H1 (cell line): ENCODE results near the gene HMGCLL1. TPM values are rescaled to one million over a fixed set of nuclear protein-coding genes. Genes with fewer than 3 reads are reported as not detected.

Experiments used
- CTCF ChIA-PET: fragments of 300-600 bp; sonication (Branson Sonifier 250); formaldehyde crosslinking; loops from one replicate; lab custom pipeline; 2021; ENCODE audit not compliant: partially characterized antibody; lab: Charles Lee
- POLR2A ChIA-PET: fragments of 300-600 bp; sonication (Branson Sonifier 250); formaldehyde crosslinking; loops from one replicate; lab custom pipeline; 2021; ENCODE audit warnings: inconsistent platforms; ENCODE audit not compliant: partially characterized antibody; lab: Charles Lee
- DNase-seq, 2 experiments: peaks; one replicate each; pipeline versions ENCODE4 v3.0.0 to v3.0.0-alpha.2; 2010 to 2022; ENCODE audit warnings: low spot score in 2 of 2, low read depth in 1 of 2, mixed read lengths in 1 of 2
- FAIRE-seq: peaks from 2 replicates; lab custom pipeline; 2011; peaks lifted over from hg19 to GRCh38; lab: Jason Lieb, UNC
- H2AFZ ChIP-seq: 2 replicates; pipeline ENCODE4 v1.8.1; 2012; ENCODE audit warnings: low read length, inconsistent platforms
- H2AK5ac ChIP-seq: 2 replicates; pipeline ENCODE4 v1.6.1; 2013; ENCODE audit warnings: low read depth, low read length
- H2BK120ac ChIP-seq: replicated peaks from 2 replicates; pipeline ENCODE3; 2013; ENCODE audit warnings: low read depth, low read length, inconsistent platforms
- H2BK12ac ChIP-seq: 2 replicates; pipeline ENCODE4 v1.6.1; 2013; ENCODE audit warnings: low read depth, low read length
- H2BK15ac ChIP-seq: 2 replicates; pipeline ENCODE4 v1.6.1; 2013; ENCODE audit warnings: low read length
- H2BK20ac ChIP-seq: 2 replicates; pipeline ENCODE4 v1.6.1; 2013; ENCODE audit warnings: low read length
- H2BK5ac ChIP-seq: 2 replicates; pipeline ENCODE4 v1.6.1; 2013; ENCODE audit warnings: low read depth, low read length
- H3K14ac ChIP-seq: 2 replicates; pipeline ENCODE4 v1.6.1; 2013; ENCODE audit warnings: inconsistent platforms; ENCODE audit not compliant: insufficient read length
- H3K18ac ChIP-seq: 2 replicates; pipeline ENCODE4 v1.6.1; 2013; ENCODE audit warnings: low read length; ENCODE audit errors: extremely low read depth
- H3K23ac ChIP-seq: 2 replicates; pipeline ENCODE4 v1.6.1; 2013; ENCODE audit warnings: inconsistent platforms; ENCODE audit not compliant: insufficient read length
- H3K23me2 ChIP-seq: 2 replicates; pipeline ENCODE4 v1.6.1; 2013; ENCODE audit warnings: low read depth, low read length
- H3K27ac ChIP-seq: 2 replicates; pipeline ENCODE4 v1.6.1; 2011; ENCODE audit warnings: low read depth, low read length, inconsistent platforms
- H3K27me3 ChIP-seq, 4 experiments: replicated peaks in 1 of 4; 1 replicate in 1 of 4; 2 replicates in 3 of 4; pipeline versions ENCODE4 v1.6.1 to v1.8.1; 2011 to 2013; ENCODE audit warnings: low read length in 3 of 4, mild to moderate bottlenecking in 3 of 4, inconsistent platforms in 2 of 4, mixed read lengths in 2 of 4, moderate library complexity in 1 of 4; ENCODE audit not compliant: control insufficient read depth in 3 of 4, insufficient read depth in 3 of 4; ENCODE audit errors: extremely low read depth in 1 of 4
- H3K36me3 ChIP-seq, 4 experiments: 2 replicates each; pipeline versions ENCODE4 v1.6.1 to v1.8.1; 2011 to 2013; ENCODE audit warnings: mild to moderate bottlenecking in 4 of 4, low read length in 3 of 4, moderate library complexity in 2 of 4, control low read depth in 1 of 4, inconsistent platforms in 1 of 4; ENCODE audit not compliant: insufficient read depth in 4 of 4, control insufficient read depth in 2 of 4
- H3K4ac ChIP-seq: replicated peaks from 2 replicates; pipeline ENCODE3; 2013; ENCODE audit warnings: low read length, low read depth, mixed read lengths, inconsistent platforms; ENCODE audit not compliant: insufficient read length
- H3K4me1 ChIP-seq, 4 experiments: replicated peaks in 1 of 4; 1 replicate in 1 of 4; 2 replicates in 3 of 4; pipeline versions ENCODE4 v1.6.1 to v1.8.1; 2011 to 2013; ENCODE audit warnings: low read length in 3 of 4, inconsistent platforms in 2 of 4, mixed read lengths in 1 of 4; ENCODE audit not compliant: insufficient read depth in 4 of 4, control insufficient read depth in 3 of 4
- H3K4me2 ChIP-seq, 2 experiments: 2 replicates each; pipeline versions ENCODE4 v1.6.1 to v1.8.1; 2011 to 2013; ENCODE audit warnings: low read depth in 2 of 2, low read length in 2 of 2, control low read depth in 1 of 2, inconsistent platforms in 1 of 2, mild to moderate bottlenecking in 1 of 2; ENCODE audit not compliant: insufficient read depth in 1 of 2
- H3K4me3 ChIP-seq, 4 experiments: fragments of 200-600, 300-600 bp in 1 of 4; sonication (generic), shearing (Covaris generic), sonication (Bioruptor Twin) in 1 of 4; 2 replicates each; pipeline versions ENCODE4 v1.5.1 to v1.8.1; 2011 to 2016; ENCODE audit warnings: low read length in 4 of 4, low read depth in 3 of 4, control low read depth in 2 of 4, inconsistent platforms in 2 of 4, mild to moderate bottlenecking in 2 of 4, mixed read lengths in 1 of 4, moderate library complexity in 1 of 4; ENCODE audit not compliant: insufficient read depth in 2 of 4; ENCODE audit errors: extremely low read depth in 1 of 4
- H3K56ac ChIP-seq: replicated peaks from 2 replicates; pipeline ENCODE3; 2013; ENCODE audit warnings: low read depth, mild to moderate bottlenecking, mixed read lengths, low read length, inconsistent platforms; ENCODE audit not compliant: insufficient read length
- H3K79me1 ChIP-seq: 2 replicates; pipeline ENCODE4 v1.6.1; 2013; ENCODE audit warnings: low read depth, low read length, control low read depth
- H3K79me2 ChIP-seq, 2 experiments: 2 replicates each; pipeline versions ENCODE4 v1.6.1 to v1.8.1; 2012 to 2013; ENCODE audit warnings: low read length in 2 of 2, mild to moderate bottlenecking in 2 of 2, inconsistent platforms in 1 of 2; ENCODE audit not compliant: insufficient read depth in 2 of 2, control insufficient read depth in 1 of 2
- H3K9ac ChIP-seq, 4 experiments: replicated peaks in 1 of 4; 1 replicate in 1 of 4; 2 replicates in 3 of 4; pipeline versions ENCODE4 v1.6.1 to v1.8.1; 2011 to 2013; ENCODE audit warnings: low read depth in 3 of 4, low read length in 3 of 4, control low read depth in 2 of 4, mild to moderate bottlenecking in 2 of 4, moderate library complexity in 2 of 4, inconsistent platforms in 1 of 4; ENCODE audit errors: extremely low read depth in 1 of 4
- H3K9me3 ChIP-seq, 2 experiments: 2 replicates each; pipeline versions ENCODE4 v1.6.1 to v1.8.1; 2012 to 2013; ENCODE audit warnings: mild to moderate bottlenecking in 2 of 2, moderate library complexity in 2 of 2, control low read depth in 1 of 2, inconsistent platforms in 1 of 2, low read depth in 1 of 2, low read length in 1 of 2, mixed read lengths in 1 of 2; ENCODE audit not compliant: insufficient read depth in 2 of 2
- H4K20me1 ChIP-seq, 2 experiments: replicated peaks in 1 of 2; 2 replicates each; pipeline versions ENCODE3 to v1.8.1; 2011 to 2013; ENCODE audit warnings: inconsistent platforms in 2 of 2, low read length in 2 of 2, mild to moderate bottlenecking in 1 of 2; ENCODE audit not compliant: insufficient read depth in 2 of 2, control insufficient read depth in 1 of 2
- H4K5ac ChIP-seq: 2 replicates; pipeline ENCODE4 v1.6.1; 2013; ENCODE audit warnings: low read length, low read depth, mixed read lengths, inconsistent platforms; ENCODE audit not compliant: insufficient read length
- H4K8ac ChIP-seq: 2 replicates; pipeline ENCODE4 v1.8.0; 2013; ENCODE audit warnings: mild to moderate bottlenecking, moderate library complexity, low read length, inconsistent platforms; ENCODE audit not compliant: insufficient read depth; ENCODE audit errors: extremely low read depth
- H4K91ac ChIP-seq: replicated peaks from 2 replicates; pipeline ENCODE3; 2013; ENCODE audit warnings: low read length, mixed read lengths, inconsistent platforms; ENCODE audit not compliant: insufficient read length
- ASH2L ChIP-seq: fragments of 200-600, 300-600 bp; sonication (generic); IDR thresholded peaks from one replicate; pipeline ENCODE4 v1.7.1; 2017; ENCODE audit warnings: low read length
- BCL11A ChIP-seq, 2 experiments: IDR thresholded peaks; one replicate each; pipeline ENCODE4 v1.6.1; 2011; ENCODE audit warnings: low read depth in 2 of 2, low read length in 2 of 2, mild to moderate bottlenecking in 2 of 2
- E2F6 ChIP-seq: IDR thresholded peaks from 2 replicates; pipeline ENCODE4 v1.6.1; 2012; ENCODE audit warnings: inconsistent platforms
- EP300 ChIP-seq, 2 experiments: IDR thresholded peaks; 1 replicate in 1 of 2; 2 replicates in 1 of 2; pipeline ENCODE4 v1.6.1; 2011 to 2012; ENCODE audit warnings: low read depth in 2 of 2, low read length in 2 of 2, mild to moderate bottlenecking in 2 of 2, borderline replicate concordance in 1 of 2, inconsistent platforms in 1 of 2, moderate library complexity in 1 of 2
- JUN ChIP-seq: IDR thresholded peaks from 2 replicates; pipeline ENCODE4 v1.6.1; 2011; ENCODE audit warnings: low read depth, mild to moderate bottlenecking, improper control_type of control experiment, low read length
- KDM5A ChIP-seq: fragments of 200-600 bp; IDR thresholded peaks from 2 replicates; pipeline ENCODE4 v1.7.1; 2012; ENCODE audit warnings: mild to moderate bottlenecking, low read length, inconsistent platforms, mixed read lengths
- MAFK ChIP-seq: IDR thresholded peaks from 2 replicates; pipeline ENCODE4 v1.6.1; 2012; ENCODE audit warnings: low read depth, mild to moderate bottlenecking, improper control_type of control experiment, low read length
- NANOG ChIP-seq: IDR thresholded peaks from 2 replicates; pipeline ENCODE4 v1.6.1; 2011; ENCODE audit warnings: low read length, low read depth, mild to moderate bottlenecking, inconsistent platforms; ENCODE audit not compliant: insufficient read depth, poor library complexity, severe bottlenecking
- POLR2AphosphoS5 ChIP-seq: IDR thresholded peaks from 2 replicates; pipeline ENCODE4 v1.6.1; 2011; ENCODE audit warnings: low read depth, low read length
- SAP30 ChIP-seq: fragments of 300-600 bp; sonication (generic); IDR thresholded peaks from 2 replicates; pipeline ENCODE4 v1.7.1; 2012; ENCODE audit warnings: low read length, moderate library complexity, mild to moderate bottlenecking, inconsistent platforms; ENCODE audit not compliant: insufficient read depth, insufficient replicate concordance
- SIRT6 ChIP-seq: IDR thresholded peaks from one replicate; pipeline ENCODE4 v1.7.1; 2012; ENCODE audit warnings: low read length, inconsistent platforms
- SP2 ChIP-seq: IDR thresholded peaks from 2 replicates; pipeline ENCODE4 v1.6.1; 2012; ENCODE audit warnings: mild to moderate bottlenecking, low read length, inconsistent platforms
- SRF ChIP-seq: IDR thresholded peaks from 2 replicates; pipeline ENCODE4 v1.6.1; 2011; ENCODE audit warnings: mild to moderate bottlenecking, low read depth, low read length, moderate library complexity
- TCF12 ChIP-seq: IDR thresholded peaks from 2 replicates; pipeline ENCODE4 v1.6.1; 2011; ENCODE audit warnings: low read depth, mild to moderate bottlenecking, low read length
- WGBS, 2 experiments: shearing (Covaris generic) in 1 of 2; methylation state at CpG; one replicate each; pipeline versions ENCODE4 v1.1.6 to v1.1.7; 2013 to 2015; ENCODE audit warnings: low lambda C conversion rate in 2 of 2, mixed read lengths in 2 of 2, inconsistent platforms in 1 of 2, low coverage in 1 of 2, missing lambda C conversion rate in 1 of 2; ENCODE audit not compliant: insufficient replicate concordance in 2 of 2, insufficient coverage in 1 of 2, insufficient read length in 1 of 2; ENCODE audit errors: extremely low coverage in 1 of 2, missing lambda C conversion rate in 1 of 2; 5-methylcytosine and 5-hydroxymethylcytosine counted together
- polyA plus RNA-seq, 7 experiments: library from polyadenylated mRNA; depleted of rRNA in 3 of 7; stranded (reverse) in 5 of 7; unstranded in 2 of 7; fragments of >200 nt in 5 of 7; fragments of 200-250 nt in 2 of 7; gene quantifications; 1 replicate in 5 of 7; 2 replicates in 1 of 7; 4 replicates in 1 of 7; pipeline versions ENCODE4 v1.2.1 to v1.2.3, GENCODE V29; 2011 to 2013; ENCODE audit warnings: missing spikeins in 2 of 7, mixed read lengths in 2 of 7
- total RNA-seq: library from RNA; stranded (reverse); fragmentation: NEBNext Ultra II Directional; extraction: Animal tissue kit (Norgen Biotek cat#: 25700); gene quantifications from 2 replicates; pipeline ENCODE4 v1.2.1, GENCODE V29; 2021

HMGCLL1 gene
- total and polyA plus RNA-seq, 2 of the 8 experiments (the other 6 are each of a cell fraction or from before 2014, with no cell fraction given) = 0.06 to 0.41 TPM

- FAIRE-seq (no peak), DNase-seq (no peak)
- 91% methylated on average over 4 of the region's 4 CpGs; no CpG with 5 or more reads in 1 of the 2 experiments for WGBS, 2 experiments
- Histone ChIP-seq H4K8ac (no peak overlapping the region), H4K20me1 (no peaks in the 10 kb centered on the region), H3K4ac (no peak overlapping the region), H3K27me3 (no peaks in the 10 kb centered on the region), H3K79me1 (no peaks in the 10 kb centered on the region), H3K9ac (no peak overlapping the region), H2BK12ac (no peak overlapping the region), H3K27ac (no peak overlapping the region), H3K56ac (no peak overlapping the region), H3K23me2 (no peaks in the 10 kb centered on the region), H3K36me3 (no peaks in the 10 kb centered on the region), H3K14ac (no peak overlapping the region), H2AFZ (no peak overlapping the region), H2BK5ac (no peak overlapping the region), H3K4me3 (no peak overlapping the region), H3K79me2 (no peaks in the 10 kb centered on the region), H2BK20ac (no peak overlapping the region), H3K4me1 (peaks cover 0 to 7% (median 0%) of the 10 kb centered on the region in 4 experiments; a peak in 3 of 7 replicates), H3K23ac (no peak overlapping the region), H3K4me2 (no peak overlapping the region), H4K91ac (no peak overlapping the region), H2BK120ac (no peak overlapping the region), H4K5ac (no peak overlapping the region), H2BK15ac (no peak overlapping the region), H2AK5ac (no peak overlapping the region), H3K9me3 (no peaks in the 10 kb centered on the region), H3K18ac (no peak overlapping the region)
- no peak for TF ChIP-seq NANOG
- TF ChIP-seq JUN = no peak
- no peak for TF ChIP-seq BCL11A (IDR thresholded peaks at IDR 0.05; ENCODE audit: low read depth in 2 of 2, low read length in 2 of 2)
- no peak for TF ChIP-seq EP300 (IDR thresholded peaks at IDR 0.05; ENCODE audit: borderline replicate concordance in 1 of 2, low read depth in 2 of 2, low read length in 2 of 2)
- TF ChIP-seq SP2 = no peak
- TF ChIP-seq KDM5A = no peak
- TF ChIP-seq SRF = no peak
- no peak for TF ChIP-seq POLR2AphosphoS5
- TF ChIP-seq E2F6 = no peak
- TF ChIP-seq ASH2L = no peak
- TF ChIP-seq TCF12 = no peak
- no peak for TF ChIP-seq SIRT6
- TF ChIP-seq MAFK = no peak
- TF ChIP-seq SAP30 = no peak
- ChIA-PET CTCF (interaction anchor here (1.4 to 2.9 kb wide), 2 partner anchors 9 kb away, joined by 5 to 7 read pairs; no protein-coding TSS in a partner anchor), POLR2A (no interaction called here)
Observed at GRCh38 chr6:55437141-55437540, 141.9 kb downstream of the HMGCLL1 start.
